GM06990 (cell line): Measurements from ENCODE around the gene MLLT1.
A peak's percentile ranks its signal among the peaks of the same experiment; 100 is the strongest.

Experiments used
- DNase-seq: peaks from one replicate; pipeline ENCODE4 v3.0.0-alpha.2; 2011; ENCODE audit not compliant: insufficient read length; ENCODE audit errors: extremely low read depth
- H3K27me3 ChIP-seq: replicated peaks from 2 replicates; pipeline ENCODE4 v1.6.0; 2011; ENCODE audit warnings: low read length; ENCODE audit not compliant: control insufficient read depth, insufficient read depth
- H3K36me3 ChIP-seq: 2 replicates; pipeline ENCODE4 v1.5.1; 2011; ENCODE audit warnings: low read length; ENCODE audit not compliant: control insufficient read depth, insufficient read depth
- H3K4me3 ChIP-seq: replicated peaks from 2 replicates; pipeline ENCODE4 v1.5.1; 2011; ENCODE audit warnings: low read depth, mild to moderate bottlenecking, control low read depth, low read length
- TF ChIP-seq, protein P1 (sequence below): IDR thresholded peaks from 2 replicates; pipeline ENCODE4 v1.5.1; 2011; ENCODE audit warnings: low read length, control low read depth, mild to moderate bottlenecking, inconsistent platforms; ENCODE audit not compliant: insufficient read depth, poor library complexity, severe bottlenecking

Gene MLLT1

DNA sequence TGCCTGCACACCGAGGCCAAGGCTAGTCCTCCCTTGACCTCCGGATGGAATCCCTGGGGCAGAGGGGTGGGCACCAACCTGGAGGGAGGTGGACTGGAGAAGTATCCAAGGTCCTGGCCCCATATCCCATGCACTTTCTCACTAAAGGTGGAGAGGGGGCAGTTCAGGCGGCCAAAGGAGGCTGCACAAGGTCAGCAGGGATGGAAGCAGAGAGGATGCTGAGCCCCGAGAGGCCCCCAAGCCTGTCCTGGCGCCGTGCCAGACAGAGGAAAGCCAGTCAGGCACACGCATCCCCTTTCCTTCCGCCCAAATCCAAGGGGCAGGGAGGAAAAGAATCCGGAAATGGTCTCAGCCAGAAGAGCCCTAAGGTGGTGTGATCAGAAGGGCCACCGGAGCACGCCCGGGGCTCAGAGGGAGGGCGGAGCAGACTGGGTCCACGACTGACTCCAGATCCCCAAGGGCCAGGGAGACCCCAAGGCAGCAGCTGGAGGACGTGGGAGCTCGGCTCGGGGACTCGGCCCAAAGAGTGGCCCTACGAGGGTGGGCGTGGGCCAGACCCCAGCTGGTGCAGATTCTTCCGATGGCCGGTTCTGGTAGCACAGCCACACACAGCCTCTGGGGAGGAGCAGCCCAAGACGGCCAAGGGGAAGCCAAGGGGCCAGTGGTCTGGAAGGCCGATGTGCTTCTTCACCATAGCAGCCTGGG is 60.0 kb downstream of the MLLT1 start:
- no peaks in the 10 kb centered on the region for H3K27me3 ChIP-seq
- no peak overlapping the region for H3K4me3 ChIP-seq
- peaks cover 17% of the 10 kb centered on the region for H3K36me3 ChIP-seq
- DNase-seq = no peak
- TF ChIP-seq, protein P1, sequence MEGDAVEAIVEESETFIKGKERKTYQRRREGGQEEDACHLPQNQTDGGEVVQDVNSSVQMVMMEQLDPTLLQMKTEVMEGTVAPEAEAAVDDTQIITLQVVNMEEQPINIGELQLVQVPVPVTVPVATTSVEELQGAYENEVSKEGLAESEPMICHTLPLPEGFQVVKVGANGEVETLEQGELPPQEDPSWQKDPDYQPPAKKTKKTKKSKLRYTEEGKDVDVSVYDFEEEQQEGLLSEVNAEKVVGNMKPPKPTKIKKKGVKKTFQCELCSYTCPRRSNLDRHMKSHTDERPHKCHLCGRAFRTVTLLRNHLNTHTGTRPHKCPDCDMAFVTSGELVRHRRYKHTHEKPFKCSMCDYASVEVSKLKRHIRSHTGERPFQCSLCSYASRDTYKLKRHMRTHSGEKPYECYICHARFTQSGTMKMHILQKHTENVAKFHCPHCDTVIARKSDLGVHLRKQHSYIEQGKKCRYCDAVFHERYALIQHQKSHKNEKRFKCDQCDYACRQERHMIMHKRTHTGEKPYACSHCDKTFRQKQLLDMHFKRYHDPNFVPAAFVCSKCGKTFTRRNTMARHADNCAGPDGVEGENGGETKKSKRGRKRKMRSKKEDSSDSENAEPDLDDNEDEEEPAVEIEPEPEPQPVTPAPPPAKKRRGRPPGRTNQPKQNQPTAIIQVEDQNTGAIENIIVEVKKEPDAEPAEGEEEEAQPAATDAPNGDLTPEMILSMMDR = no peak

DNA sequence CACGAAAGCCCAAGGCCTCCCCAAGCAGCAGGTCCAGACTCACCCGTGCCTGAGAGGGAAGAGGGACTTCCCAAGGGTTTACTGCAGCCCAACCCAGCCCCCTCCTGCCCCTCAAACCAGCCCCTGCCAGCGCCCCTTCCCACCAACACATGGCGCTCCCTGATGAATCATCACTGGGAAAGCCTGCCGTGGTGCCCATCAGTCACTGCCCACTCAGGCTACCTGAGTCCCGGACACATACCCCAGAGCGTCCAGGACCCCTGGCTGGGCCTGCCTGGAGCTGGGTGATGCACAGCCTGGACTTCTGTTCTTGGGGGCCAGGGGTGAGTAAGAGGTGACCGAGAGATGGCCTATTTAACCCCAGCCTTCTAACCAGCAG is 60.6 kb downstream of the MLLT1 start:
- Histone ChIP-seq H3K36me3 (peaks cover 15% of the 10 kb centered on the region), H3K27me3 (no peaks in the 10 kb centered on the region), H3K4me3 (no peak overlapping the region)
- no peak for DNase-seq
- TF ChIP-seq, protein P1 = no peak

DNA sequence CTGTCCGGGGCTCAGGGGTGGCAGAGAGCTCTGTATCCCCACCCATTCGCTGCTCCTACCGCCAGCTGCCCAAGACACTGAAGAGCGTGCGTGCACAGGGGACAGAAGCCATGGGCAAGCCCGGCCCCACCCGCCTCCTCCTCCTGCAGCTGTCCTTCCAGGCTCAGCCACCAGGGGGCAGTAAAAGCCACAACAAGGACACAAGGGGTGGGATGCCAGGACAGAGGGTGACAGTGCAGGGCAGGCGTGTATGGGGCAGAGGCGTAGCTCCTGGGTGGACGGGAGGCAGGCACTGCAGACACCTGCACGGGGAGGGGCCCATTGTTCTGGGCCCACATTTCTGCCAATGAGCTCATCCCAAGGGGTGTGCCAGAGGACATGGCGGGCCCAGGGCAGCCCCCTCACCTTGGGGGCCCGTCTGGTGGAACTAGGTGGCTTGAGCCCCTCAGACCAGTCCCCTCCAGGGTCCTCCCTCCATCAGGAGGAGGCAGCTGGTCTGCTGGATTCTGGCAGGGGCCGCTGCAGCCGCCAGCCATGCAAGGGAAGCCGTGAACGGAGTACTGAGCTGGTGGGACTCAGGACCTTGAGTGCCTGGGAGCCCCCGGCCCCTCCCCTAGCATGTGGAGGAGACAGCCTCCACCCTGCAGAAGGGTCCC is 61.2 kb downstream of the MLLT1 start:
- peak; percentile 74 for DNase-seq

DNA sequence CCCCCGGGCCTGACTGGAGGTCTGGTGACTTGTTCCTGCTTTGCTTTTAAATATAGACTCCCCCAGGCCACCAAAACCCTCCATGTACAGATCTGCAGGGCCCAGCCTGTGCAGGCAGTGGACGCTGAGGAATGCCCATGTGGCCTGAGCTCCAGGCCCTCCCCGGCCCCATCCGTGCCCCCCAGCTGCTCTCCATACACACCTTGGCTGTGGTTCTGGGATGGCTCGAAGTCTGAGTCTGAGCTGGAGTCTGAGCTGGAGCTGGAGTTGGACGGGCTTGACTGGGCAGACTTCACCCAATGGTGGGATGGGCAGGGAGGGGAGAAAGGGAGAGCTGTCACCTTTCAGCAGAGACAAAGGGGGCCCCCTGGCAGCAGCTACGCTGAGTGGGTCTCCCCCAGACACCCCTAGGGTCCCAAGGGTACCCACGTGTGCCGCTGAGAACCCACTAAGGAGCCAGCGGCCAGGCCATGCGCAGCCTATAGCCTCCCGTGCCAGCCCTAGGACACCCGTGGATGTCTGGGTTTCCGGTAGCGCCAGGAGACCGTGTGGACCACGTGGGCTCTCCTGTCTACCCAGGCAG is 61.9 kb downstream of the MLLT1 start:
- Histone ChIP-seq H3K27me3 (no peaks in the 10 kb centered on the region), H3K36me3 (peaks cover 14% of the 10 kb centered on the region), H3K4me3 (no peak overlapping the region)
- DNase-seq = no peak
- TF ChIP-seq, protein P1 = no peak

More for the DNA sequence above, 61.2 kb downstream of the MLLT1 start:
- Histone ChIP-seq H3K27me3 (no peaks in the 10 kb centered on the region), H3K4me3 (no peak overlapping the region), H3K36me3 (peaks cover 15% of the 10 kb centered on the region)
- TF ChIP-seq, protein P1 = peak; percentile 93

DNA sequence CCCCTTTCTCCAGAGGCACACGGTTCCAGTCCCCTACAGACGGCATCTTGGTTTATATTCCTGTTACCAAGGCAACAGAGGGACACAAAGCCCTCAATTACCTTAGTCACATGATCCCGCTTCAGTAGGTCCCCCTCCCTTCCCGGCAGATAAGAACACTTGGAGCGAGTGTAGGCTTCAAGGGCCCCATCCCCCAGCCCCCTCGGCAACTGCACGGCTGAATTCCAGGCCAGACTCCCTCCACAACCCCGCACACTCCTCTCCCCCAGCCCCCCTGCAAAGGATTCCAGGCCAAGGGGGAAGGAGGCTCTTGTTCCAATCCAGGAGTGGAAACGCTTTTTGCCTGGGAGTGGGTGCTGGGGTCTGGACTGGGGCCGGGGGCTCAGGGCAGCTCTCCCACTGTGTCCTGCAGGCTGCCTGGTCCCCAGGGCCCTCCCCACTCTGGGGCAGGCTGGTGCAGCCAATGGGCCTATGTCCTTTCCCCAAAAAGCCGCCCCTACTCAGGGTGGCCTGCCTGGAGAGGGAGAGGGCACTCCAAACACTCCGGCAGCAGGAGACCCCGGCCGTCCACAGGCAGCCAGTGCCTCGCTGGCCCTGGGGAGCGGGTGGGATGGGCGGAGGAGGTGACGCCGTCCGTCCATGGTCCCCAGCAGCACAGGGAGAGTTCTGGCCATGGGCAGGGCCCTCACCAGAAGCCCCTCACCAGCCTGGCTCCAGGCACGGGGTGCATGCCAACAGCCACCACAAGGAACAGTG is 62.6 kb downstream of the MLLT1 start:
- DNase-seq = no peak
- Histone ChIP-seq H3K4me3 (no peak overlapping the region), H3K27me3 (no peaks in the 10 kb centered on the region), H3K36me3 (peaks cover 15% of the 10 kb centered on the region)
- TF ChIP-seq, protein P1 = no peak
